SK-N-MC (cell line): ENCODE results near the gene LRRC27.

ENCODE experiments used
- FOXP2 ChIP-seq: optimal IDR thresholded peaks from 2 replicates; pipeline ENCODE3; 2011; ENCODE audit warnings: mild to moderate bottlenecking, moderate library complexity; ENCODE audit not compliant: insufficient read depth; ENCODE audit errors: extremely low read length, control extremely low read depth
- POLR2AphosphoS5 ChIP-seq: IDR thresholded peaks from 2 replicates; pipeline ENCODE4 v1.6.1; 2012; ENCODE audit warnings: mild to moderate bottlenecking, low read depth, low read length, borderline replicate concordance

DNA sequence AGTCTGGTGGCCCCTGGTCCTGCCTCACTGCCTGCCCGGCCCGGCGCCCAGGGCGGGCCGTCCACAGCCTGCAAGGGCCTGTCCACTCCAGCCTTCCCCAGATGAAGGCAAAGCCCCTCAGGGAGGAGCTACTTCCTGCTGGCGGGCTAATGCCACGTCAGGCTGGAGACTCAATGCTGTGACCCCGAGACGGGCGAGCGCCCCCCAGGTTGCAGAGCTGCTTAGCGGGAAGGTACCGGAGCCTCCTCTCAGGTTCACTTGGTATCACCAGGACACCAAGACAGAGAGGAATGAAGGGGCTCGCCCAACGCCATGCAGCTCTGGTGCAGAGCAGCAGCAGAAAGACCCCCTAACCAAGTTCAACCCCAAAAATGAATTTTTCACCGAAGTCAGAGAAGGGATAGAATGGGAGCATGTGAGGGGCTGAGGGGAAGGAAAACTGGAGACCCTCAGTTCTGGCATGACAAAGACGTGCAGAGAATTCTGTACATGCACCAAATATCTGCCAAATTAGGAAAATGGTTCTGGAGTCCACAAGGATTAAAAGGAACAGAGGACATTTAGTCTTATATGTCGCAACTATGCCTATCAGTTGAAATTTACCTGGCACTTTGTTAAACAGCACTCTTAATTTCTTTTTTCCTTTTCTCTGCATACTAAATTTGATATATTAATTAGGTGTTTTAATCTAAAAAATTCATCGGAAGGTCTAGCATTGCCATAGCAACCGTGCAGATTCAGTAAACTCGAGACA lies 27.1 kb upstream of the LRRC27 start:
- no peak for TF ChIP-seq POLR2AphosphoS5
- TF ChIP-seq FOXP2, result no peak
